Measurements from ENCODE around the gene CACNA2D4. TPM values are rescaled to one million over a fixed set of nuclear protein-coding genes. Genes with fewer than 3 reads are reported as not detected.

Gene CACNA2D4
- total RNA-seq, 1 donor from 2014 or later = not detected

DNA sequence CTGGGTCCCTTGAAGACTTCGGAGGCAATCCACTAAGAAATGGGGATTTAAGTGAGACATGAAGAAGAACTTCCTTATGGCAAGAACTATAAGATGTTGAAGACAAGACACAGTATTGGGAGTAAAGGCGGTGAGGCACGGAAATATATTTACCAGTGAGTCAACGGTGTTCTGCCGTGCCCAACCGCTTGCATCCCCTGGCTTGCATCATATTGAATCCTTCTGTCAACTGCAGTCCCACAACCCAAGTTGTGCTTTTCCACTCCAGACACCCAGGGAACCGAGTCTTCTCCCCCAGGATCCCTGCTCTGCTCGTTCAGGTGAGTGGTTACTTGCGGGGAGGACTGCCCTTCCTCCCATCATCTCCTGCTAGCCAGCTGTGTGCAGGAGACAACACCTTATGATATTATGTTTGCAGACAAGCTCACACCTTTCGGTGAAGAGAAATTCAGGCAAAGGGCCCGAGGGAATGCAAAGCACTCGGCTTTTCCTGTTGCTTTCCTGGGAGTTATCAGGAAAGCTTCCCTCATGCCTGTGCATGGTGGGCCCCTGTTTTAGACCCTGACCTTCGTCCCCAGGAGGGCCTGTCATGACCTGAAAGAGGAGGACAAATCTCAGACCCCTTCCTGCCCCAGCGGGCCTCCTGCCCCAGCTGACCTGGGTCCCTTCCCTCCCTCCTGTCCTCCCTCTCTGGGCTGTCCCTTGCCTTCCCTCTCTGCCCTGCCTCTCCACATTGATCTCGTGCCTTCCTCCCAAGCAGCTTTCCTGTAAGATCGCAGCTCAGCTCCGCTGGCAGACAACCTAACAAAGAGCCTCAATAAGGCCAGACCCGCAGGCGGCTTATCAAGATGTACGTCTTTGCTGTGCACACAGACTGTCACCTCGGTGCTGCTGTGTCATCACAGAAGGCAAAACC, 102.4 kb downstream of the CACNA2D4 start:
- TF ChIP-seq, protein P1, sequence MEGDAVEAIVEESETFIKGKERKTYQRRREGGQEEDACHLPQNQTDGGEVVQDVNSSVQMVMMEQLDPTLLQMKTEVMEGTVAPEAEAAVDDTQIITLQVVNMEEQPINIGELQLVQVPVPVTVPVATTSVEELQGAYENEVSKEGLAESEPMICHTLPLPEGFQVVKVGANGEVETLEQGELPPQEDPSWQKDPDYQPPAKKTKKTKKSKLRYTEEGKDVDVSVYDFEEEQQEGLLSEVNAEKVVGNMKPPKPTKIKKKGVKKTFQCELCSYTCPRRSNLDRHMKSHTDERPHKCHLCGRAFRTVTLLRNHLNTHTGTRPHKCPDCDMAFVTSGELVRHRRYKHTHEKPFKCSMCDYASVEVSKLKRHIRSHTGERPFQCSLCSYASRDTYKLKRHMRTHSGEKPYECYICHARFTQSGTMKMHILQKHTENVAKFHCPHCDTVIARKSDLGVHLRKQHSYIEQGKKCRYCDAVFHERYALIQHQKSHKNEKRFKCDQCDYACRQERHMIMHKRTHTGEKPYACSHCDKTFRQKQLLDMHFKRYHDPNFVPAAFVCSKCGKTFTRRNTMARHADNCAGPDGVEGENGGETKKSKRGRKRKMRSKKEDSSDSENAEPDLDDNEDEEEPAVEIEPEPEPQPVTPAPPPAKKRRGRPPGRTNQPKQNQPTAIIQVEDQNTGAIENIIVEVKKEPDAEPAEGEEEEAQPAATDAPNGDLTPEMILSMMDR (IDR thresholded peaks at IDR 0.05) = no peak
- peaks cover 49% of the 10 kb centered on the region for H3K27me3 Mint-ChIP-seq (ENCODE audit: unreplicated experiment)
- no peak overlapping the region for H3K27ac Mint-ChIP-seq (ENCODE audit: unreplicated experiment)
- H3K9me3 Mint-ChIP-seq (ENCODE audit: unreplicated experiment) = no peaks in the 10 kb centered on the region
- no peak overlapping the region for H3K4me3 Mint-ChIP-seq (ENCODE audit: unreplicated experiment)
- peaks cover 7% of the 10 kb centered on the region for H3K4me1 Mint-ChIP-seq (ENCODE audit: unreplicated experiment)
- DNase-seq (ENCODE audit: extremely low spot score, unreplicated experiment) = no peak
- H3K36me3 Mint-ChIP-seq (ENCODE audit: unreplicated experiment) = peaks cover 2% of the 10 kb centered on the region

DNA sequence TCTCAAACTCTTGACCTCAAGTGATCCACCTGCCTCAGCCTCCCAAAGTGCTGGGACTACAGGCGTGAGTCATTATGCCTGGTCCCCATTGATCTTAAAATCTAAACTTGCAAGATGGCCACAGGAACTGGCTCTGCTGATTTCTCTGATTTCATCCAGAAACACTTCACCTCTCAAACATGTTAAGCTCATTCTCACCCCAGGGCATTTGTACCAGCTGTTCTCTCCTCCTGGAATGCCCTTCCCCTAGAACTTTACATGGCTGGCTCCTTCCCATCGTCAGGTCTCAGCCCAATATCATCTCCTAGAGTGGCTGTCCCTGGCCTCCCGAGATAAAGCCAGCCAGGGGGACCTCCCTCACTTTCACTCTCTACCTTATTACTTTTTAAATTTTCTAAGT, 103.3 kb downstream of the CACNA2D4 start:
- TF ChIP-seq, protein P1 (IDR thresholded peaks at IDR 0.05) = no peak
- Mint-ChIP-seq H3K4me3 (ENCODE audit: unreplicated experiment) (no peak overlapping the region), H3K4me1 (ENCODE audit: unreplicated experiment) (peaks cover 7% of the 10 kb centered on the region), H3K27me3 (ENCODE audit: unreplicated experiment) (peaks cover 39% of the 10 kb centered on the region), H3K36me3 (ENCODE audit: unreplicated experiment) (no peaks in the 10 kb centered on the region), H3K9me3 (ENCODE audit: unreplicated experiment) (no peaks in the 10 kb centered on the region), H3K27ac (ENCODE audit: unreplicated experiment) (no peak overlapping the region)
- DNase-seq (ENCODE audit: extremely low spot score, unreplicated experiment) = no peak

DNA sequence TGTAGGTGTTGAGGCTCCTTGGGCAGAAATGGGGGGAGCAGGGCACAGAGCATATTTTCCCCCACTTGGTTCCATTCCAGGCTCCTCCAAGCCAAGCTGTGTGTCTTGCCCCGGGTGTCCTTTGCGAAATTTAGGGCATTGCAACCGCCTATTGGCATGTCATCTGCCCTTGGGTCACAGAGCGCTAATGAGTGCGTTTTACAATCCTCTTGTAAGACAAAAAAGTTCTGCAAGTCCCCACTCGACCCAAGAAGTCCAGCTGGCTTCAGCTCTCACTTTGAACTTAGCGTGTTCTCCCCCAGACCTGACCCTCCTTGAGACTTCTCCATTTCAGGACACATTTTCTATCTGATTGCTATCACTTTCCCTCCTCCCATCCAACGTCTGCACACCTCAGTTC, 104.2 kb downstream of the CACNA2D4 start:
- no peaks in the 10 kb centered on the region for H3K36me3 Mint-ChIP-seq (ENCODE audit: unreplicated experiment)
- H3K27ac Mint-ChIP-seq (ENCODE audit: unreplicated experiment) = no peak overlapping the region
- H3K27me3 Mint-ChIP-seq (ENCODE audit: unreplicated experiment) = peaks cover 31% of the 10 kb centered on the region
- peaks cover 10% of the 10 kb centered on the region for H3K4me1 Mint-ChIP-seq (ENCODE audit: unreplicated experiment)
- H3K4me3 Mint-ChIP-seq (ENCODE audit: unreplicated experiment) = no peak overlapping the region
- H3K9me3 Mint-ChIP-seq (ENCODE audit: unreplicated experiment) = no peaks in the 10 kb centered on the region
- DNase-seq (ENCODE audit: extremely low spot score, unreplicated experiment) = no peak
- TF ChIP-seq, protein P1 (IDR thresholded peaks at IDR 0.05) = no peak

DNA sequence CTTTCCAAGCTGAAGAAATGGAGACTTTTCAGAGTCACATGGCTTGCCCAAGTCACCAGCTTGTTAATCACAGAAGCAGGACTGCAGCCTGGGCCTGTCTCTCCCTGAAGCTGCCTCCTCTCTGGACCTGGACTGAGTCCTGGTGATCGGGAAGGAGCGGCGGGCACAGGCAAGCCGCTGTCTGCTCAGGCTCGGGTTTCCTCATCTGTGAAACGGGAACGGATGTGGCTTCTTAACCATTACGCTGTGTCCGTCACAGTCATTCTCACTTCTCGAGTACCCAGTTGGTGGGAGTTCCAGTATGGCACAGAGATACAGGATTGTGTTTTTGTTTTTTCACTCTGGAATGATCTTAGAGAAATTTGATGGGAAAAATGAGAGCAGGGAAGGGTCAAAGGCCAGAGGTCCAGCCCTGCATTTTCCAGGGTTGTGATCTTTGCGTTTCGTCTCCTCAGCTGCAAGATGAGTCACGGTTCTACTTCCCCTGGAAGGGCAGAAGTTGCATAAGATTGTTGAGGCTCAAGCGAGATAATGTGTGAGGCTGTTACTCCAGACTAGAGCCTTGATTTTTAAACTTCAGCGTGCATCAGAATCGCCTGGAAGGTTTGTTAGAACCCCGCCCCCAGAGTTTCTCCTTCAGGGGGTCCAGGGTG, 105.7 kb downstream of the CACNA2D4 start:
- H3K27ac Mint-ChIP-seq (ENCODE audit: unreplicated experiment) = no peak overlapping the region
- peaks cover 10% of the 10 kb centered on the region for H3K4me1 Mint-ChIP-seq (ENCODE audit: unreplicated experiment)
- no peaks in the 10 kb centered on the region for H3K36me3 Mint-ChIP-seq (ENCODE audit: unreplicated experiment)
- no peak overlapping the region for H3K4me3 Mint-ChIP-seq (ENCODE audit: unreplicated experiment)
- H3K27me3 Mint-ChIP-seq (ENCODE audit: unreplicated experiment) = peaks cover 26% of the 10 kb centered on the region
- H3K9me3 Mint-ChIP-seq (ENCODE audit: unreplicated experiment) = no peaks in the 10 kb centered on the region
- TF ChIP-seq, protein P1 (IDR thresholded peaks at IDR 0.05) = no peak
- DNase-seq (ENCODE audit: extremely low spot score, unreplicated experiment) = no peak

DNA sequence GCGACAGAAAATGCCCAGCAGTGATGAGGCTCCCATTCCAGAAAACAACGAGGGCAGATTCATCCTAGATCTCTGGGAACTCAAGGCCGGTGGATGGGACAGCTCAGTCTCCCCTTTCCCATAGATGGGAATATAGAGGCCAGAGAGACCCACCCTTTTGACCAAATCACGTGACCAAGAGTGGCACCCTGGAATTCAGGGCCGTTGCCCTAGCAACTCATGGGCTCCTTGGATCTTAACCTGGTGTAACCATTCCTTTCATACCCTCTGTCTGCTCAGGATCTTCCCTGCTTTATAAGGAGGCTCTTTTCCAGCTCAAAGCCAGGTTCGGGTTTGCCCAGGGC, 106.5 kb downstream of the CACNA2D4 start:
- no peak for DNase-seq (ENCODE audit: extremely low spot score, unreplicated experiment)
- H3K9me3 Mint-ChIP-seq (ENCODE audit: unreplicated experiment) = no peaks in the 10 kb centered on the region
- H3K4me1 Mint-ChIP-seq (ENCODE audit: unreplicated experiment) = peaks cover 10% of the 10 kb centered on the region
- H3K27me3 Mint-ChIP-seq (ENCODE audit: unreplicated experiment) = peaks cover 26% of the 10 kb centered on the region
- no peaks in the 10 kb centered on the region for H3K36me3 Mint-ChIP-seq (ENCODE audit: unreplicated experiment)
- no peak overlapping the region for H3K27ac Mint-ChIP-seq (ENCODE audit: unreplicated experiment)
- H3K4me3 Mint-ChIP-seq (ENCODE audit: unreplicated experiment) = no peak overlapping the region
- TF ChIP-seq, protein P1 (IDR thresholded peaks at IDR 0.05) = no peak

Data from osteocyte (in vitro differentiated cells).